Uterus (tissue), 2 donors: ENCODE results near the gene ZNF581.

Source experiments
- CTCF ChIP-seq, 4 experiments: fragments of 200-600 bp in 2 of 4; fragments of 450-650 bp in 2 of 4; sonication (generic) in 2 of 4; IDR thresholded peaks; one replicate each; pipeline ENCODE4 v1.5.1; 2016 to 2019; ENCODE audit warnings: antibody characterized with exemption in 4 of 4, mild to moderate bottlenecking in 2 of 4, moderate library complexity in 1 of 4
- POLR2A ChIP-seq, 2 donors: fragments of 450-650 bp; IDR thresholded peaks; one replicate each; pipeline ENCODE4 v1.6.1; 2016; ENCODE audit warnings: antibody characterized with exemption in 2 of 2, mild to moderate bottlenecking in 1 of 2, moderate library complexity in 1 of 2

- TF ChIP-seq CTCF (IDR thresholded peaks at IDR 0.05) = no peak
- no peak for TF ChIP-seq POLR2A (IDR thresholded peaks at IDR 0.05)
Observed at GRCh38 chr19:55677572-55678028, 34.2 kb downstream of the ZNF581 start.
